CD14-positive monocyte (primary cell): ENCODE results near the gene PRRG1. TPM values are rescaled to one million over a fixed set of nuclear protein-coding genes. Genes with fewer than 3 reads are reported as not detected.

Experiments
- DNase-seq, 3 donors: peaks; one replicate each; pipeline ENCODE4 v3.0.0-alpha.2; 2011 to 2022
- H2AFZ ChIP-seq: 2 replicates; pipeline ENCODE4 v1.6.0; 2012; ENCODE audit warnings: mild to moderate bottlenecking, low read depth, low read length, inconsistent platforms; ENCODE audit not compliant: insufficient read depth, poor library complexity, severe bottlenecking
- H3K27ac ChIP-seq, 2 donors: 1 replicate in 1 of 2; 2 replicates in 1 of 2; pipeline ENCODE4 v1.5.1; 2012 to 2013; ENCODE audit warnings: low read length in 2 of 2, control low read depth in 1 of 2, inconsistent platforms in 1 of 2, low read depth in 1 of 2, mild to moderate bottlenecking in 1 of 2
- H3K27me3 ChIP-seq, 2 donors: one replicate each; pipeline versions ENCODE4 v1.6.0 to v1.6.1; 2011 to 2013; ENCODE audit warnings: low read length in 2 of 2; ENCODE audit not compliant: control insufficient read depth in 2 of 2, insufficient read depth in 2 of 2
- H3K36me3 ChIP-seq, 2 donors: replicated peaks in 1 of 2; 1 replicate in 1 of 2; 2 replicates in 1 of 2; pipeline versions ENCODE4 v1.5.1 to v1.6.1; 2012 to 2013; ENCODE audit warnings: low read length in 2 of 2, control low read depth in 1 of 2, inconsistent platforms in 1 of 2, mild to moderate bottlenecking in 1 of 2; ENCODE audit not compliant: insufficient read depth in 2 of 2, control insufficient read depth in 1 of 2
- H3K4me1 ChIP-seq, 2 donors: 1 replicate in 1 of 2; 2 replicates in 1 of 2; pipeline versions ENCODE4 v1.5.1 to v1.6.1; 2012 to 2013; ENCODE audit warnings: low read length in 2 of 2, control low read depth in 1 of 2, inconsistent platforms in 1 of 2, mild to moderate bottlenecking in 1 of 2, moderate library complexity in 1 of 2; ENCODE audit not compliant: insufficient read depth in 2 of 2, control insufficient read depth in 1 of 2
- H3K4me2 ChIP-seq: replicated peaks from 2 replicates; pipeline ENCODE3; 2012; ENCODE audit warnings: low read length, moderate library complexity, mild to moderate bottlenecking; ENCODE audit not compliant: poor library complexity, severe bottlenecking; ENCODE audit errors: extremely low read depth
- H3K4me3 ChIP-seq, 3 experiments: fragments of 200-600 bp in 1 of 3; sonication (generic) in 1 of 3; replicated peaks in 1 of 3; 1 replicate in 2 of 3; 2 replicates in 1 of 3; pipeline ENCODE4 v1.5.1; 2011 to 2013; ENCODE audit warnings: low read length in 3 of 3, mild to moderate bottlenecking in 3 of 3, control low read depth in 2 of 3, low read depth in 2 of 3, inconsistent platforms in 1 of 3, moderate library complexity in 1 of 3
- H3K79me2 ChIP-seq: 2 replicates; pipeline ENCODE4 v1.6.0; 2012; ENCODE audit warnings: mild to moderate bottlenecking, control low read depth, inconsistent platforms, low read length, moderate library complexity; ENCODE audit not compliant: insufficient read depth
- H3K9ac ChIP-seq: 2 replicates; pipeline ENCODE4 v1.6.0; 2017; ENCODE audit warnings: low read length, mild to moderate bottlenecking; ENCODE audit not compliant: insufficient read depth, poor library complexity, severe bottlenecking
- H3K9me3 ChIP-seq, 2 donors: replicated peaks in 1 of 2; 1 replicate in 1 of 2; 2 replicates in 1 of 2; pipeline versions ENCODE4 v1.5.1 to v1.6.1; 2012 to 2013; ENCODE audit warnings: low read length in 2 of 2, control low read depth in 1 of 2; ENCODE audit not compliant: control insufficient read depth in 1 of 2, insufficient read depth in 1 of 2
- H4K20me1 ChIP-seq: 2 replicates; pipeline ENCODE4 v1.6.0; 2012; ENCODE audit warnings: mild to moderate bottlenecking, low read length, control low read depth, moderate library complexity; ENCODE audit not compliant: insufficient read depth
- H3K27ac Mint-ChIP-seq, 7 donors: one replicate each; pipeline ENCODE4 v1.8.0; 2020; ENCODE audit warnings: mild to moderate bottlenecking in 7 of 7, mixed read lengths in 7 of 7, moderate library complexity in 6 of 7, inconsistent platforms in 2 of 7
- H3K27me3 Mint-ChIP-seq, 3 donors: one replicate each; pipeline ENCODE4 v1.8.0; 2021 to 2022; ENCODE audit warnings: low read depth in 3 of 3, mild to moderate bottlenecking in 3 of 3, mixed read lengths in 3 of 3, moderate library complexity in 3 of 3, inconsistent platforms in 1 of 3
- H3K36me3 Mint-ChIP-seq, 2 donors: one replicate each; pipeline ENCODE4 v1.8.0; 2020; ENCODE audit warnings: mixed read lengths in 2 of 2, inconsistent platforms in 1 of 2, mild to moderate bottlenecking in 1 of 2
- H3K4me1 Mint-ChIP-seq: one replicate; pipeline ENCODE4 v1.8.0; 2020; ENCODE audit warnings: mild to moderate bottlenecking, mixed read lengths
- H3K4me3 Mint-ChIP-seq, 2 donors: one replicate each; pipeline ENCODE4 v1.8.0; 2020; ENCODE audit warnings: mild to moderate bottlenecking in 2 of 2, mixed read lengths in 2 of 2, moderate library complexity in 1 of 2
- H3K9me3 Mint-ChIP-seq, 7 donors: one replicate each; pipeline ENCODE4 v1.8.0; 2020 to 2022; ENCODE audit warnings: mixed read lengths in 7 of 7, mild to moderate bottlenecking in 6 of 7, moderate library complexity in 6 of 7, inconsistent platforms in 2 of 7
- WGBS: methylation state at CpG from one replicate; pipeline ENCODE4 v1.1.5; 2013; ENCODE audit warnings: missing lambda C conversion rate; ENCODE audit not compliant: insufficient coverage; 5-methylcytosine and 5-hydroxymethylcytosine counted together
- intact Hi-C, 2 donors: fragments of 100-400 bp; cut with micrococcal nuclease; formaldehyde crosslinking; loops; one replicate each; pipeline versions ENCODE4 v1.15.0 to v1.15.1; 2023
- polyA plus RNA-seq, 3 donors: library from polyadenylated mRNA; depleted of rRNA in 1 of 3; unstranded in 2 of 3; stranded (reverse) in 1 of 3; fragments of 300-500 nt in 2 of 3; fragments of >200 nt in 1 of 3; fragmentation: Illumina TruSeq in 2 of 3; gene quantifications; 1 replicate in 2 of 3; 2 replicates in 1 of 3; pipeline ENCODE4 v1.2.3, GENCODE V29; 2012 to 2021
- TF ChIP-seq, protein P1 (sequence below): fragments of 200-600 bp; IDR thresholded peaks from one replicate; pipeline ENCODE4 v1.8.0; 2022; ENCODE audit warnings: antibody characterized with exemption, mild to moderate bottlenecking

Gene PRRG1
- polyA plus RNA-seq, 3 donors: 0.04 to 0.39 (median 0.14) TPM

DNA sequence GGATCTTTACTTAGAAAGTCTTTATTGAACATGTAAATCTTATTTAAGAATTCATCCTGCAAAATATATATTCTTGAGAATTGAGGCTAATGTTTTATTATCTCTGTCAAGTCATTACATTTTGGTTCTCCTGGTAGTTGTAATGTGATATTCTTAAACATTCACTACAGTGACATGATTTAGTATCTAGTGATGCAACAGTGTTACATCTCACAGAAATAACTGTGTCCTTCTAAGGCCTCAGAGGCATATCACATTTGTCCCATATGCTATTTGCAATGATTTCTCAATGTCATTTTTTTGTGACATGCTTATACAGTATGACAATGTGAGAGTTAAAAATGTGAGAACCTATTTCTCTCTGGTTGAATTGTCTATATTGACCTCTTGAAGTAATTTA, 34.1 kb downstream of the PRRG1 start:
- no peaks in the 10 kb centered on the region for H3K4me1 ChIP-seq
- Mint-ChIP-seq H3K4me3 (no peak overlapping the region), H3K4me1 (no peaks in the 10 kb centered on the region), H3K27me3 (peaks cover 0 to 6% (median 0%) of the 10 kb centered on the region in 3 donors), H3K27ac (no peak overlapping the region), H3K9me3 (peaks cover 0 to 4% (median 3%) of the 10 kb centered on the region in 7 donors), H3K36me3 (no peaks in the 10 kb centered on the region)
- no peaks in the 10 kb centered on the region for H3K27me3 ChIP-seq
- no peaks in the 10 kb centered on the region for H3K36me3 ChIP-seq
- H4K20me1 ChIP-seq: no peaks in the 10 kb centered on the region
- H3K4me2 ChIP-seq: no peak overlapping the region
- H3K27ac ChIP-seq: no peak overlapping the region
- TF ChIP-seq, protein P1, sequence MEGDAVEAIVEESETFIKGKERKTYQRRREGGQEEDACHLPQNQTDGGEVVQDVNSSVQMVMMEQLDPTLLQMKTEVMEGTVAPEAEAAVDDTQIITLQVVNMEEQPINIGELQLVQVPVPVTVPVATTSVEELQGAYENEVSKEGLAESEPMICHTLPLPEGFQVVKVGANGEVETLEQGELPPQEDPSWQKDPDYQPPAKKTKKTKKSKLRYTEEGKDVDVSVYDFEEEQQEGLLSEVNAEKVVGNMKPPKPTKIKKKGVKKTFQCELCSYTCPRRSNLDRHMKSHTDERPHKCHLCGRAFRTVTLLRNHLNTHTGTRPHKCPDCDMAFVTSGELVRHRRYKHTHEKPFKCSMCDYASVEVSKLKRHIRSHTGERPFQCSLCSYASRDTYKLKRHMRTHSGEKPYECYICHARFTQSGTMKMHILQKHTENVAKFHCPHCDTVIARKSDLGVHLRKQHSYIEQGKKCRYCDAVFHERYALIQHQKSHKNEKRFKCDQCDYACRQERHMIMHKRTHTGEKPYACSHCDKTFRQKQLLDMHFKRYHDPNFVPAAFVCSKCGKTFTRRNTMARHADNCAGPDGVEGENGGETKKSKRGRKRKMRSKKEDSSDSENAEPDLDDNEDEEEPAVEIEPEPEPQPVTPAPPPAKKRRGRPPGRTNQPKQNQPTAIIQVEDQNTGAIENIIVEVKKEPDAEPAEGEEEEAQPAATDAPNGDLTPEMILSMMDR: no peak
- H3K9ac ChIP-seq: no peak overlapping the region
- H2AFZ ChIP-seq: no peak overlapping the region
- DNase-seq: no peak
- H3K4me3 ChIP-seq: no peak overlapping the region
- peaks cover 0 to 5% of the 10 kb centered on the region in 2 donors for H3K9me3 ChIP-seq
- intact Hi-C loops: no loop called here
- H3K79me2 ChIP-seq: no peaks in the 10 kb centered on the region

DNA sequence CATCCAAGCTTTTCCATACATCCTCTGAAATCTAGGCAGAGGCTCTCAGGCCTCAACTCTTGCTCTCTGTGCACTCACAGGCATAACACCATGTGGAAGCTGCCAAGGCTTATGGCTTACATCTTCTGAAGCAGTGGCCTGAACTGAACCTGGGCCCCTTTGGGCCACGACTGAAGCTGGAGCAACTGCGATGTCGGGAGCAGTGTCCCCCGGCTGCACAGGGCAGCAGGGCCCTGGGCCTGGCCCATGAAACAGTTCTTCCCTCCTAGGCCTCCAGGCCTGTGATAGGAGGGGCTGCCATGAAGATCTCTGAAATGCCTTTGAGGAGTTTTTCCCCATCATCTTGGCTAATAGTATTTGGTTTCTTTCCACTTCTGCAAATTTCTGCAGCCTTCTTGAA, 39.2 kb downstream of the PRRG1 start:
- no peak overlapping the region for H3K4me2 ChIP-seq
- Mint-ChIP-seq H3K27ac (no peak overlapping the region), H3K36me3 (no peaks in the 10 kb centered on the region), H3K9me3 (peaks cover 0 to 7% (median 4%) of the 10 kb centered on the region in 7 donors), H3K4me3 (no peak overlapping the region), H3K27me3 (peaks cover 0 to 17% (median 0%) of the 10 kb centered on the region in 3 donors), H3K4me1 (no peaks in the 10 kb centered on the region)
- H3K4me1 ChIP-seq: no peaks in the 10 kb centered on the region
- peaks cover 0 to 7% of the 10 kb centered on the region in 2 donors for H3K9me3 ChIP-seq
- no peaks in the 10 kb centered on the region for H4K20me1 ChIP-seq
- H2AFZ ChIP-seq: no peak overlapping the region
- WGBS: no CpG with 5 or more reads among the region's 4 CpGs
- DNase-seq: no peak
- no peaks in the 10 kb centered on the region for H3K27me3 ChIP-seq
- no peak overlapping the region for H3K4me3 ChIP-seq
- H3K27ac ChIP-seq: no peak overlapping the region
- H3K9ac ChIP-seq: no peak overlapping the region
- TF ChIP-seq, protein P1: no peak
- H3K36me3 ChIP-seq: no peaks in the 10 kb centered on the region
- H3K79me2 ChIP-seq: no peaks in the 10 kb centered on the region
- intact Hi-C loops: no loop called here
